ENCODE results near the gene CPAMD8. TPM values are rescaled to one million over a fixed set of nuclear protein-coding genes. Genes with fewer than 3 reads are reported as not detected.

The CPAMD8 gene
- total and polyA plus RNA-seq, 2 donors (not counting 1 experiment from before 2014, with no cell fraction given), result 1.1 to 2.7 TPM

- Histone ChIP-seq H3K27me3 (replicated peaks in 1 of 4; ENCODE audit: control extremely low read depth in 1 of 4, control insufficient read depth in 3 of 4, insufficient read depth in 4 of 4, low read length in 3 of 4) (no peaks in the 10 kb centered on the region), H3K79me2 (ENCODE audit: control insufficient read depth, insufficient read depth, low read length) (peaks cover 34% of the 10 kb centered on the region), H3K27ac (ENCODE audit: low read length in 2 of 2) (no peak overlapping the region), H3K9ac (ENCODE audit: low read length) (no peak overlapping the region), H3K9me3 (ENCODE audit: control extremely low read depth in 1 of 3, control insufficient read depth in 2 of 3, insufficient read depth in 1 of 3, low read length in 2 of 3) (peaks cover 0 to 50% (median 20%) of the 10 kb centered on the region in 3 donors), H3K4me2 (replicated peaks; ENCODE audit: low read depth, low read length, poor library complexity, severe bottlenecking) (no peak overlapping the region), H2AFZ (ENCODE audit: insufficient read depth, low read depth, low read length, poor library complexity, severe bottlenecking) (no peak overlapping the region), H3K4me3 (ENCODE audit: control extremely low read depth in 1 of 5, extremely low read depth in 1 of 5, insufficient read depth in 1 of 5, low read depth in 2 of 5, low read length in 4 of 5) (no peak overlapping the region), H3K4me1 (ENCODE audit: control insufficient read depth in 2 of 2, insufficient read depth in 2 of 2, low read length in 2 of 2) (no peaks in the 10 kb centered on the region), H3K36me3 (replicated peaks in 1 of 2; ENCODE audit: control extremely low read depth in 1 of 2, control insufficient read depth in 1 of 2, extremely low read depth in 1 of 2, insufficient read depth in 2 of 2, low read length in 1 of 2) (peaks cover 0 to 50% of the 10 kb centered on the region in 2 experiments), H4K20me1 (ENCODE audit: control insufficient read depth, insufficient read depth, low read length, poor library complexity, severe bottlenecking) (peaks cover 16% of the 10 kb centered on the region)
- Mint-ChIP-seq H3K4me1 (peaks cover 20% of the 10 kb centered on the region), H3K9me3 (ENCODE audit: insufficient read depth) (peaks cover 3% of the 10 kb centered on the region), H3K27me3 (no peaks in the 10 kb centered on the region), H3K4me3 (no peak overlapping the region), H3K27ac (no peak overlapping the region)
- no peak for ATAC-seq (ENCODE audit: low read depth)
- intact Hi-C loops (cut with micrococcal nuclease), result no loop called here
- TF ChIP-seq CTCF (IDR thresholded peaks at IDR 0.05) (no peak), EZH2 (IDR thresholded peaks at IDR 0.05; ENCODE audit: borderline replicate concordance, insufficient read depth, low read depth, low read length, poor library complexity, severe bottlenecking) (no peak)
- CTCF ChIA-PET, result no interaction called here
- POLR2A ChIA-PET, result no interaction called here
- no peak for DNase-seq
- WGBS (ENCODE audit: insufficient coverage), result 89% methylated on average over 9 of the region's 11 CpGs
Measured at GRCh38 chr19:16877581-16877980, 149.0 kb downstream of the CPAMD8 start.

DNA sequence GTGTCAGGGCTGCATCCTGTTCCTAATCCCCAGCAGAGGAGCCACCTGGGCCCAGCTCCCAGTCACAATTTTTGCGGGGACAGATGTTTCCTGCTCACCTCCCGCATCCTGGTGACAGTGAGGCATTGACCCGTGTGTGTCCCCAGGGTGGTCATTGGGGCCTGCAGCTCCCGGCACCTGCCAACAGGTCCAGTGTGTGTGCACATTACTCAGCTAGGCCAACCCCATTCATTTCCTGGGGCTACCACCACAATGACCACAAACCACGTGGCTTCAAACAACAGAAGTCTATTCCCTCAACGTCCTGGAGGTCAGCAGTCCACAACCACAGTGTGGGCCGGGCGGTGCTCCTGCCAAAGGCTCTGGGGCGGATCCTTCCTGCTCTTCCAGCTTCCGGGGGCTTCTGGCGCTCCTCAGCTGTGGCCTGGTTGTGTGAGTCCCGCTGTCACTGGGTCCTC lies 149.7 kb downstream of the CPAMD8 start:
- no peak overlapping the region for H3K4me3 Mint-ChIP-seq
- H3K27me3 Mint-ChIP-seq, result no peaks in the 10 kb centered on the region
- H3K9ac ChIP-seq (ENCODE audit: low read length), result no peak overlapping the region
- no peak overlapping the region for H3K4me3 ChIP-seq (ENCODE audit: control extremely low read depth in 1 of 5, extremely low read depth in 1 of 5, insufficient read depth in 1 of 5, low read depth in 2 of 5, low read length in 4 of 5)
- H3K4me1 Mint-ChIP-seq, result peaks cover 20% of the 10 kb centered on the region
- DNase-seq (no peak), ATAC-seq (ENCODE audit: low read depth) (no peak)
- peak overlapping the region; percentile 37 for H3K27ac Mint-ChIP-seq
- no peak overlapping the region for H2AFZ ChIP-seq (ENCODE audit: insufficient read depth, low read depth, low read length, poor library complexity, severe bottlenecking)
- 45% methylated on average over 11 of the region's 12 CpGs for WGBS (ENCODE audit: insufficient coverage)
- peaks cover 36% of the 10 kb centered on the region for H3K79me2 ChIP-seq (ENCODE audit: control insufficient read depth, insufficient read depth, low read length)
- no peaks in the 10 kb centered on the region for H3K27me3 ChIP-seq (replicated peaks in 1 of 4; ENCODE audit: control extremely low read depth in 1 of 4, control insufficient read depth in 3 of 4, insufficient read depth in 4 of 4, low read length in 3 of 4)
- H3K4me2 ChIP-seq (replicated peaks; ENCODE audit: low read depth, low read length, poor library complexity, severe bottlenecking), result no peak overlapping the region
- ChIA-PET CTCF (no interaction called here), POLR2A (no interaction called here)
- TF ChIP-seq EZH2 (IDR thresholded peaks at IDR 0.05; ENCODE audit: borderline replicate concordance, insufficient read depth, low read depth, low read length, poor library complexity, severe bottlenecking) (no peak), CTCF (IDR thresholded peaks at IDR 0.05) (no peak)
- H3K9me3 Mint-ChIP-seq (ENCODE audit: insufficient read depth), result no peaks in the 10 kb centered on the region
- H3K36me3 ChIP-seq (replicated peaks in 1 of 2; ENCODE audit: control extremely low read depth in 1 of 2, control insufficient read depth in 1 of 2, extremely low read depth in 1 of 2, insufficient read depth in 2 of 2, low read length in 1 of 2), result peaks cover 0 to 53% of the 10 kb centered on the region in 2 experiments
- H3K4me1 ChIP-seq (ENCODE audit: control insufficient read depth in 2 of 2, insufficient read depth in 2 of 2, low read length in 2 of 2), result no peaks in the 10 kb centered on the region
- H4K20me1 ChIP-seq (ENCODE audit: control insufficient read depth, insufficient read depth, low read length, poor library complexity, severe bottlenecking), result peaks cover 16% of the 10 kb centered on the region
- H3K27ac ChIP-seq (ENCODE audit: low read length in 2 of 2), result no peak overlapping the region
- peaks cover 0 to 44% (median 13%) of the 10 kb centered on the region in 3 donors for H3K9me3 ChIP-seq (ENCODE audit: control extremely low read depth in 1 of 3, control insufficient read depth in 2 of 3, insufficient read depth in 1 of 3, low read length in 2 of 3)
- intact Hi-C loops (cut with micrococcal nuclease), result no loop called here
